Measurements from ENCODE around the gene ANO6.
"Not testable (repeated sequence)": the region's sequence is repeated elsewhere in the genome, so short reads cannot be mapped to it uniquely, and the experiment has no call there.

Gene ANO6

DNA sequence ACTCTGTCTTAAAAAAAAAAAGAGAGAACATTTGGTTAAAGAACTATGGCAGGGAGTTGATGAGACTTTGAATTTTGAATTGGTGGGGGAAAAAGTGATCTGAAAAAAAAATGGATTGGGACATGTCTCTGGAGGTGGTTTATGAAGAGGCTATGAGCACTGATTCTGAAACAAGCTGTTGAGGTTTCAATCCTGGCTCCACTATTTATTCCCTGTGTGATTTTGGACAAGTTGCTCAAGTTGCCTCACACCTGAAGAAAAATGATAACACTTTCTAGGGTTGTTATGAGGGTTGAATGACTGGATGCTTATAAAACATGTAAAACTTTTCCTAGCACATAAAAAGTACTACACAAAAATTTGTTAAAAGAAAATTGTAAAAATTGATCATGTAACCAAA lies 1.8 kb upstream of the ANO6 start:
- DNase-seq: no peak

DNA sequence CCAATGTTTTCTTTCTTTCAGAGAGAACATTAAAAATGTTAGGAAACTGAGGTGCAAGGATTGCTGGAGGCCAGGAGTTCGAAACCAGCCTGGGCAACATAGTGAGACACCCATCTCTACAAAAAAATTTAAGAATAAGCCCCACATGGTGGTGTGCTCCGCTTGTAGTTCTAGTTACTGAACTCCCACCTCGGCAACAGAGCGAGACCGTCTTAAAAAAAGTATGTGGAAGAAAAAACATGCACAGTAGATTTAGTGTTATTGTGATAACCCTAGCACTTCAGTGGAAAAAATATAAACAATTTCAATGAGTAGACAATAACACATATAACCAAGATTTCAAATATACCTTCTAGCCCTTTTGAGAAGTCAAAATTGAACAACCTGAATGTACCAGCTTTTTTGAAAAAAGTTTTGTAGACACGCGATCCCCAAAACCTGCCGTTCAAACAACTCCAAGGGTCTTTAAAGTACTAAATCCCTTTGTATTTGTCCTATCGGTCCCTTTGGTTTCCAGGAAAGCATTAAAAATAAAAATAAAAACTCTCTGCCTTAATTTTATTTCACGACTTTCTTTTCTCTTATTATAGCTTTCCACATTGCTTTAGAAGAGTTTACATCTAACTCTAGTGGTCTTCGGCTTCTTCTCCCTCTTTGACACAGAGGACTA lies 1.0 kb upstream of the ANO6 start:
- no peak for DNase-seq

DNA sequence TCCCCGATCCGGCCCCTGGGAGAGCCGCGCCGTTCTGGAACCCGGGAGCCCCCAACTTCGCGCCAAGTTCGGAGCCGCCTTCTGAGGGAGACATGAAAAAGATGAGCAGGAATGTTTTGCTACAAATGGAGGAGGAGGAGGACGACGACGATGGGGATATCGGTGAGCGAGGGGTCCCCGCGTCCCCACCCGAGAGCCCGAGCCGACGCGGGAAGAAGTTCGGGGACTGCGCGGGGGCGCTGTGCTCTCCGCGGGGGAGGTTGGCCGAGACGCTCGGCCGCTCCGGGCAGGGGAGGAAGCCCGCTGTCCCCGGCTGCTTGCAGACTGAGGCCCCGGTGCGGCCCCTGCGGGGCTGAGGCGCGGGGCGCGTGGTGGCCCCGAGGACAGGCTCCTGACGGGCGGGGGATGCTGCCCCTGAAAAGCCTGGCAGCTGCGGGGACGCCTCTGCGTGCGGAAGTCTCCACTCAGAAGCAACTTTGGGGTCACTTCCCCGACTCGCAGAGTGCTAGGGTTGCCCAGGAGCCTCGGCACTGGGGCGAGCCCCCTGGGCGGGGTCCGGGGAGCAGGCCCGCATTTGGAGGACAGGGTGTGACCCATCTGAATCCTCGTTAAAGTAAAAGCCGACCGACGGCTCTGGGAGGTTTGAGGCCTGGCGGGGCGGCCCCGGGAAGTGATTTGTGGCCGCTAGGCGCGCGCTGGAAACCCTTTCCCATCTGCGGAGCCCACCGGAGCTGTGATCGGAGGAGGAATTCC lies 511 bp downstream of the ANO6 start:
- peak; percentile 23 for DNase-seq

DNA sequence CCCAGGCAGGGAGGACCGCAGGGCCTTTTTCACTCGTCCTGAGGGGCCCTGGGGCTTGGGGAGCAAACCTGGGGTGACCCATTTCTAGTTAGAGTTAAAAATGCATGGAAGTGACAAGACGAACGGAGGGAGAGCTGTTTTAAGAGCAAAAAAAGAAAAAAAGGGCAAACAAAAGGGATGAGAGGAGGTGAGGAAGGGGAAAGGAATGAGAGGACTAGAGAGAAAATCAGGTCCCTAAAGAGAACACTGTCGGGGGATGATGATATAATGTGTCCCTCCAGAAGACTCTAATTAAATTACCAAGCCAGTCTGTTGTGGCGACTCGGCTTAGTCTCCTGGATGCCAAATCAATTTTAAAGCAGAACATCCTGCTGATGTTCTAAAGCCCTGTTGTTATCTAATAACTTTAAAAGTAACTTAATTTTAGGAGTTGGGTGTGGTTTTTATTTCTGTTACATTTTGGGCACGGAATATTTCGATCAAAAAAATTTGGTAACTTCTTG lies 1.1 kb downstream of the ANO6 start:
- DNase-seq: no peak

DNA sequence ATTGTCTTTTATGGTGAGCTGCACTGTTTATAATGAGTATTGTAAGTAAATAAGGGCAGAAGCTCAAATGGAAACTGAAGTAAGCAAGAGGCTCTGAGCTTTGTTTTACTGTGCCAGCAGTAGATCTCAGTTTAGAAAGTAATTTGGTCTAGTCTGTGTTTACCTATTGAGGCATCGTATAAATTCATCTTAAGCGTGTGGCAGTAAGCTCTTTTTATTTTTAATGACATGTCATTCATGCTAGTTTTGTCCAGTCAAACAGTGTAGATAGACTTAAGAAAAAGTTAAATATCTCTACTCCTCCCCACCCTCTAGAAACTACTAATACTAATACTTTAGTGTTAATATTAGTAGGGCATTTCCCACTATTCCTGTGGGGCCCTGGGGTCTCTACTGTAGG lies 2.0 kb downstream of the ANO6 start:
- DNase-seq: no peak

DNA sequence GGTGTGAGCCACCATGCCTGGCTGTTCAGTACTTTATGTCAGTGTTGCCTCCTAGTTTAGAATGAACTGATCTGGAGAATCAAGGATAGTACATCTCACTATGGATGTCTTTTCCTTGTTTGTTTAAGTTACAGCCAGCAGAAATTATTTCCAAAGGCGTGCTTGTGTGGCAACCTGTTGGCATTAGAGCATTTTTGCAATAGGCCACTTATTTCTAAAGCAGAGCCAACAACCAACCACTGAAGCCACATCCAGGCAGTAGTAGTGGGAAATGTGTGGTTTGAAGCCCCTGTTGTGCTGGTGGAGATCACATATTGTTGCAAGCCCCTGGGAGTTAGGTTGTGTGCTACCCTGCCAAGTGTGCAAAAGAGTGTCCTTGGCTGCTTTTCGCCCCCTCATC lies 3.7 kb downstream of the ANO6 start:
- no peak for DNase-seq

DNA sequence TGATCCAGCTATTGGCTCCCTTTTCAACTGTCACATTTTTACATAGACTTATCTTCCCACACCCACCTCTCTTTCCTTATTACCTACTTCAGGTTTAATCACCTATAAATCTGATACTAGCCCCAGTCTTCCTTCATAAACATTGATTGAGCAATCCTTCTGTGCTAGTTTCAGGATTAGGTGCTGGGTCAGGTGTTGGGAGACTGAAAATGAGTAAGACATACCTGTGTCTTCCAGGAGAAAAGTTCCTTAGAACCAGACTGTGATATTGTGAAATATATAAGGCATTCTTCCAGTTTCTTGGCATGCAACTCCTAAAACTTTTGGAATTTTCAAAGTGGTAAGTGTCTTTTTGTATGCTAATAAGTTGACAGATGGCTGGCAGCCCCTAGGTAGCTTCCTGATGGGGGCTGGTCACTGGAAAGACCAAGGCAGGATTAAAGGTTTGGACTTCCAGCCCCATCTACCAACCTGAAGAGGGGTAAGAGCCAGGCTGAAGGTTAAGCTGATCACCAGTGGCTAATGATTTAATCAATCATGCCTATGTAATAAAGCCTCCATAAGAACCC lies 4.6 kb downstream of the ANO6 start:
- DNase-seq: no peak

DNA sequence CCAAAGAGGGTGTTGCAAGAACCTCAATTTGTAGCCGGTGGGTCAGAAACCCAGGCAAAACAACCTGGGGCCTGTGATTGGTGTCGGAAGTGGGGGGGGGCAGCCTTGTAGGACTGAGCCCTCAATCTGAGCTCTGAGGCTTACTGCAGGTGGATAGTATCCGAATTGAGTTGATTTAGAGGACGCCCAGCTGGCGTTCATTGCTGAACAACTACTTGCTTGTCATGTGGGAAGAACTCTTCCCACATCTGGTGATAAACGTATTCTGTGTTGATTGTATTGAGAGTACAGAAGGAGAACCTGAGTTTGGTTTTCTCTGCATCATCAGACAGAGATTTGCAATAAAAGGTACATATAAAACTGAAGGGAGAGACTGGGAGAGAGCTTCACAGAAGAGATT lies 5.1 kb downstream of the ANO6 start:
- DNase-seq: no peak

DNA sequence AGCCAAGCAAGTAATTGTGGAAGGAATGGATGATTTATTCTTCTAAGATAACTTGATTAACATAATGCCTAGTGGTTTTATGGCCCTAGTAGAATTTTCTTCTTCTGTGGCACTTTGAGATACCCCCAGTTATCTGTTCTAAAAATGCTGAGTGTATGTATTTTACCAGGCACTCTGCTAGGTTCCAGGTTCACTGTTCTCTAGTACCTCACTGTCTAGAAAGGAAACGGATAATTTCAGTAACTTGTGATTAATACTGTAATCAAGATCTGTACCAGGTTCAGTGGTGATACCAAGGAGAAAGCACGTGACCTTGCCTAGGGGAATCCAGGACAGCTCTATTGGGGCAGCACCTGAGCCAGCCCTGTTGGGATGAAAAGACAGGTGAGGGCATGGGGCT lies 8.0 kb downstream of the ANO6 start:
- DNase-seq: no peak

DNA sequence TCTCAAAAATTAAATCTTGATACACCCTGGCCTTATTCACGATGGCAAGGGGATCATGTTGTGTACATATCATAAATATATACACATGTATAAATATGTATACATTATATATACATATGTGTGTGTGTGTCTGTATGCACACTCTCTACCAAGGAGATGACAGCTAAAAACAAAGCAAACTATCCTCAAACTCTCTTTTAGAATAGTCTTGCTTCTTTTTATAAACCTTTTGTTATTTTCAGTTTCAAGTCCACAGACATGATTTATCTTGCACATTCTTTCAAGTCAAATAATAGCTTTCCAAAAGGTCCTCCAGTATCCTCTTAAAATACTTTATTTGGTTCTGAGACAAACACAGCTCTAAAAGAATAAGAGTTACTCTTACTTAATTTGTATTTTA lies 8.4 kb downstream of the ANO6 start:
- DNase-seq: no peak

DNA sequence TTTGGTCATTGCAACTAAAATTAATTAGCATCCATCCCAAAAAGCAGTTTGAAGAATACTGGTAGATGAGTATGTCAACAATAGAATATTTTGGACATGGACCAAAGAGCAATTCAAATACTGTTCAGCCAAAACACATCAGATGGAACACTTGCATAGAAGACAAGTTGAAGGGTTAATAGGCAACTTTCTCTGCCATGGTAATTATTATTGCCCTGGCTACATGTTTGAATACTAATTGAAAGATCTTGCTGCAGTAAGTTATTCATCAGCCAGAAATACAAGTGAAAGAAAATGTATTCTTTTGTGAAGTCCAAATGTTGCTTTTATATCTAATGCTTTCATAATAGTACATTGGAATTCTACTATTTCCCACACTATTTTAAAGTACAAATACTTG lies 10.1 kb downstream of the ANO6 start:
- DNase-seq: no peak

DNA sequence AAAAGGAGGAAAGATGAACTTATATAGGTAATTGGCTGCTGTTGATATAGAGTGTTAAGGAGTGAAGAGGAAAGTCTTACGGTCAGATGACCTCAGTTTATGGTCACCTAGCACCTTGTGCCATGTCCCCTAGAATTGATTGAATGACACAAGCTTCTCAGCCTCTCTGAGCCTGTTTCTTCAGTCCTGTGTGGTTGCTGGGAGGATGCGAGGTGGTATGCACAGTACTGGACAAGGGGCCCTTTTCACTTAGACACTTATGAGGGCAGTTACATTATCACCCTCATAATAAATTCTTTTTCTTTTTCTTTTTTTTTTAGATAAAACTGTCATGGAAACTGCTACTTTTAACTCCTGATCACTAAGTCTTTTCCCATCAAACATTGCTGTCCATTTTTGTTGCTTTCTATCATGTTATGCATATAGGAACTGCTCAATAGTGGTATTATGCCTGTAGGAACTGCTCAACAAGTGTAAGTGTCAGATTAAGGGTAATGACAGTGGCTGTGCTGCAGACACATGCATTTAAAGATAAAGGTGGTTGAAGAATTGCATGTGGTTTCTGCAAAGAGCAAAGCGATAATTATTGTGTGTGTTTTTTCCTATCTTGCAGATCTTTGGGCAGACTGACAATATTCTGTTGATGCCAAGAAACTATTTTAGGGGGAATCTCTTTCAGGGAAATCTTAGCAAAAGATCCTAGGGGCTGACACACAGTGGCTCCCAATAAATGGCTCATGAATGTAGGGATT lies 11.6 kb downstream of the ANO6 start:
- DNase-seq: no peak

DNA sequence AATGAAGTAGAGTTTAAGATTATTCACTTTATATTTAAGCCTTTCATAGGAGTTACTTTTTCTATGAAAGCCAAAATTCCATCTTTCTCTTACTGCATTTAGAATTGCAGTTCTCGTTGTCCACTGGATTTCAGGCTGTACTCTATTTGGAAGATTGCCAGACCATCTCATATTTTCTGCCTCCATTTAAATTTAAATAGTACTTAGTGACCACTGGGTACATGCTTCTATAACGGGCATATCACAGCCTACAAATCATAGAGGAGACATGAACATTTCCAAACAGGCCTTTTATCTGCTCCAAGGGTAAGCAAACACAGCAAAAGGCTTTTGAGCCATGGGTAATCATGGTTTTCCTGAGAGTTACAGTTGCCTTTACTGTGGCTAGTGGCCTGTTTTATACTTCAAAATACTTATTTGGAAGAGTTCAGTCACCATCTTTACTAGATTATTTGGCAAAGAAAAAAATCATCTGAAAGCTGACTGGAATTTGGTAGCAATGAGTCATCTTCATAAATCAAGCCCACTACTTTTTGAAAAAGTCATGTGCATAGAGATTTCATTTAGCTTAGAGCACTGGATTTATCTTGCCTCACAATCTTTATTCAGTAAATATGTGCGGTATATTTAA lies 15.7 kb downstream of the ANO6 start:
- DNase-seq: no peak

DNA sequence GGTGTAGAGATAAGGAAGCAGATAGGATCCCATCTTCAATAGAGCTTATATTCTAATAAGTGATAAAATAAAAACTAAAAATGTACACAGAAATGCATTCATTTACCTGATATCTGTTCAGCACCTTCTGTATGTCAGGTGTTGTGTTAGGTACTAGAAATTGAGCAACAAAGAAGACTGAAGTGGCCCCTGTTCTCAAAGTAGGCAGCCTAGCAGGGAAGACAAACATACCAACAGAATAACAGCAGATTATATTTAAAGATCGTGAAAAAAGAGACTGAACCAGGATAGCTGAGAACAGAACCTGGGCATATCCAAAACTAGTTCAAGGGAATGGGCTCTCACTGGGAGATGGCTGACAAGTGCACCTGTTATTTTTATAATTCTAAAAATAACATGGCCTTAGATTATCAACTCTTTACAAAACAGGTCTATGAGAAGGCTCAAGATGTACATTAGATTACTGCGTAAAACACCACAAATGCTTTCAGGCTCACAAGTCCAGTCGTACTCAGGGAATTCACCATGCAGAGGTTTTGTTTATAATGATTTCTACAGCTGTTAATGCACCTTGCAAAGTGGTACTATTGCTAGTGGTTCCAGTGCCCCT lies 16.4 kb downstream of the ANO6 start:
- DNase-seq: no peak

DNA sequence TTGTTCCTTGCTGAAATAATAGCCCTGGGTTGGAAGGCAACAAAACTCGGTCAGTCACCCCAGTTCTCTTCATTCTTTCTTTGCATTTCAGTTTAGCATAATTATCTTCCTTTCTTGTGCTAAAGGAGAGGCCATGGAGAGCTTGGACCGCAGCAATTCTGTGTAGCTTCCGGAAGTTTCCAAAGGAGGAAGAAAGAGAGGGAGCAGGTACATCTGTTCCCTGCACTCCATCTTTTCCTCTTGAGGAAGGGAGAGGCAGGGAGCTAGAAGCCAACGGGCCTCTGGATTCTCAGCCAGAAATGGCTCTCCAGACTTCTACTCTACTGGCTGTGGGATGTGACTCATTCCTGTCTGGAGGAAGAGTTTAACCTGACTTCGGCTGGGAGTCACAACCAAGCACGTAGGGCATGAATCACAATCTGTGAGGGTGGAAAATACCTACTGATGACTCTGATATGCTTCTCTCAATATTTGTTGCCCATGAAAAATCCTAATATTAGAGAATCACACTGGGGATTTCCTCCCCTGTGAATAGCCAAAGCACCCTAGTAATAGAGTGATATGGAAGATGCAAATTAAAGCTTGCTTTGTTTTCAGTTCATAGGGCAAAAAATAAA lies 17.0 kb downstream of the ANO6 start:
- DNase-seq: no peak

DNA sequence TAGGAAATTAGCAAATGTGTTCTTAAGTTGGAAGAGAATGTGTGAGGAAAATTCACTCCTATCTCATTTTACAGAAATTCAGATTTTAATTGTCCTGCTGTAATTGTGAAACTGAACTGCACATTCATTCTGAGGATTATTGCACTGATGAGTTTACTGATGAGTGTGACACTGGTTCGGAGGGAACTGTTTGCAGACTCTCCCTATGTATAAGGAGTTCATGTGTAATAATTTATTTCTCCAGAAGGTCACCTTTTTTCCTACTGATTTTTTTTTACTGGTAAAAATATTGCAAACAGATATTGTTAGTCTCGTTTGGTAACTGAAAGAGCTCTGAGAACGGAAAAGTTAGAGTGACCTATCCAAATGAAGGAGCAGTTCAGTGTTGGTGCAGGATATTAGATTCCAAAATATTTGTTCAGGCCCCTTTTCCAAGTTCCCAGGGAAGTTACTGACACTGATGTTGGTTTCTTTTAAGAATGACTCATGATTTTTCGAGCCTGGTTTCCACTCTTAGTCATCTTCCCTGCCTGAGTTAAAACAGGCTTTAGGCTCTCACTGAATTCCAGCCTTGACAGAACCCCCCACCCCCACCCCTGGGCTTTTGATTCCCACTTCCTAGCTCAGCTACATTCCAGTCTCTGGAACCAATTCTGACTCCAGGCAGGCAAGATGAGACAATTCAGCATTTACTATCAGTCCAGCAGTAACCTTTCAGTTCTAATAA lies 18.4 kb downstream of the ANO6 start:
- DNase-seq: no peak

DNA sequence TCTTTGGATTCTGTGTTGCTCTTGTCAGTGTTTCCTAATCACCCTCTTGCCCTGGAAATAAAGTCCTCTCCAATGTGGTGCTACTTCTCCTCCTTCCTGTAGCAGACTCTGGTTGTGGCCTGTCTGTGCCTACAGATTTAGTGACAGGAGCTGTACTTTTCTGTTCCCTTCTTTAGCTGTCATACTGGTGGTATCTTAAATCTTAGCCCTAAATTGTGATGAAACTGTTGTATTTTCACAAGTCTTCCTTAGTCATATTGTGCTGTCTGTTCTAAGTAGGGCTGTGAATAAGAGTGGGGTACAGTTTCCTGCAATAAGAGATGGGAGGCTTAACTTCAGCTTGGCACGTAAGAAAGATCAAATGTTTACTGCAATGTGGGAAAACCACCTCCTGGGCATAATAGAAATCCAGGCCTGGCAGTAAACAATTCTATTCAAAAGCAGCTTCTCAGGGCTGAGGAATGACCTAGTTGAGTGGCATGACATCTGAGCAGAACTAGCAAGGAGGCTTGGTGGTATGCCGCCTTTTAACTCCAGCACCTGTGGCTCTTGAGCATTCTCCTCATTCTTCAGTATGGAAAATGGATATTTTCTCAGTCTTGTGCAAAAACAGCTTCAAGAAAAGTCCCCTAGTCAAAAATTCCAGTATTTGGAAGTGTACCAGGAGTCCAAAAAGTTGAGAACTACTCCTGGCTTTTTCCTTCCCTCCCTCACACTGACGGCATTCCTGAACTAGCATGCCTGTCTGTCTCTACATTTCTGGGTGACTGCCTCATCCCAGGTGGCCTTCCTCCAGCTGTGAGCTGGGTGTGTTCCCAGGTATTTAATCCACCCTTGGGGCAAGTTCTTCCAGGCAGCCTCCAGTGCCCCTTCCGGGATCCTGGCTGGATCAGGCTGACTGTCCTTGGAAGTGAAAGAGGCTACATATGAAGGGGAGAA lies 19.5 kb downstream of the ANO6 start:
- DNase-seq: no peak

DNA sequence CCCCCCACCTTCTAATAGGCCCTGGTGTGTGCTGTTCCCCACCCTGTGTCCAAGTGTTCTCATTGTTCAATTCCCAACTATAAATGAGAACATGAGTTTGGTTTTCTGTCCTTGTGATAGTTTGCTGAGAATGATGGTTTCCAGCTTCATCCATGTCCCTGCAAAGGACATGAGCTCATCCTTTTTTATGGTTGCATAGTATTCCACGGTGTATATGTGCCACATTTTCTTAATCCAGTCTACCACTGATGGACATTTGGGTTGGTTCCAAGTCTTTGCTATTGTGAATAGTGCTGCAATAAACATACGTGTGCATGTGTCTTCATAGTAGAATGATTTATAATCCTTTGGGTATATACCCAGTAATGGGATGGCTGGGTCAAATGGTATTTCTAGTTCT lies 20.5 kb downstream of the ANO6 start:
- DNase-seq: not testable (repeated sequence)

DNA sequence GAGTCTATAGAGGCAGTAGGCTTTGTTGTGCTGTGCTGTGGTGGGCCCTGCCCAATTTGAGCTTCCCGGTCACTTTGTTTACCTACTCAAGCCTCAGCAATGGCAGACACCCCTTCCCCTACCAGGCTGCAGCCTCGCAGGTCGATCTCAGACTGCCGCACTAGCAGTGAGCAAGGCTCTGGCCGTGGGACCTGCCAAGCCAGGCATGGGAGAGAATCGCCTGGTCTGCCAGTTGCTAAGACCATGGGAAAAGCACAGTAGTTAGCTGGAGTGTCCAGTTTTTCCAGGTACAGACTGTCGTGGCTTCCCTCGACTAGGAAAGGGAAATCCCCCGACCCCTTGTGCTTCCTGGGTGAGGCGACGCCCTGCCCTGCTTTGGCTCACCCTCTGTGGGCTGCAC lies 26.3 kb downstream of the ANO6 start:
- no peak for DNase-seq

DNA sequence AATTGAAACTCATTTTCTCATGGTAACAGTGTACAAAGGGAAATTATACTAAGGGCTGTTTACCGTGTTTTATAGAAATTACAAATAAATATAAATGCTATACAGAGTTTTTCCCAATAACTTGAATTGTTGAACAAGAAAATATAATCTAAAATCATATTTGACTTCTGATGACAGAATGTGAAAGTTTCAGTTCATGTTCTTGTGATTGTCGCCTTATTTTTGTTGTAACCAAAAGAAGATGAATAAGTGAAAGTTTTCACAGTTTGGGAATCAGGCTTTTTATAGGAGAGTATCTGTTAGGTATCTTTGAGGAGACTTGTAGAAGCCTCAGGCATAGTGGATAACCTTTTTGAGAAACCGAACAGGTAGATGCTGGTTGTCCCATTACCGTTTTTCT lies 28.1 kb downstream of the ANO6 start:
- no peak for DNase-seq
